Epithelial cell of esophagus (primary cell): ENCODE results near the gene LRRIQ1.
A peak's percentile ranks its signal among the peaks of the same experiment; 100 is the strongest.

ENCODE experiments used
- DNase-seq: peaks from one replicate; pipeline ENCODE4 v3.0.0; 2010; ENCODE audit warnings: low read depth
- H3K4me3 ChIP-seq: 2 replicates; pipeline ENCODE4 v1.5.1; 2011; ENCODE audit warnings: mild to moderate bottlenecking, low read length, control low read depth
- TF ChIP-seq, protein P1 (sequence below): IDR thresholded peaks from 2 replicates; pipeline ENCODE4 v1.5.1; 2011; ENCODE audit warnings: low read depth, mild to moderate bottlenecking, low read length, control low read depth, inconsistent platforms; ENCODE audit not compliant: insufficient read depth; ENCODE audit errors: missing control alignments

Gene LRRIQ1

DNA sequence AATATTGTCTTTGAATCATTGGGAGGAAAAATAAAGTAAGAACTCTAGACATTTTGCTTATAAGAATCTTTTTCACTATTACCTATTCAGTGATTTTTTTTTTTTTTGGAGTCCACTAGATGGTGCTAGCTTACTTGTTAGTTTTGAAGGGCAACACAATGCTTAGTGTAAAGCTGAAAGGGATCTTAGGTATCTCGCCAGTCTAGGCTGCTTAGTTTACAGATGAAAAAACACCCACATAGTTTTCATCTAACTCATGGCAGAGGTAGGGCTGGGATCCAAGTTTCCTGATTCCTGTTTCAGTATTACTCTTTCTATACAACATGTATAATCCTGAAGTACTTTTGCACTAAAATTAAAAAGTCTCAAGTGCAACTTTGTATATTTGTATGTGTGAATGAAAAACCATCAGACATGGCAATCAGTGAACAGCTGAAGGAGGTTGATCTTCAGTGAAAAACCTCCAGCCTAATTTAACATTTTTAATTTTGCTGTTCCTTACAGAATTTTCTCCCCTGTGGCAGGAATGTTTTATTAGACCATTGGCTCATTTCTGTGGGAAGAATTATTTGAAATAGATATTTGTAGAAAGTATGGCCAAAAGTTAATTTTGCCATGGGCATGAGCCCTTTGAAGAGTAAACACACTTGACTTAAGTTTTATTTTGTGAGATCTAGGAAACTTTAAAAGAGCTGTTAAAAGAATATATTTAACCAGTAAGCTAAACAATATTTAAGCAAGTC lies 40.7 kb downstream of the LRRIQ1 start:
- TF ChIP-seq, protein P1, sequence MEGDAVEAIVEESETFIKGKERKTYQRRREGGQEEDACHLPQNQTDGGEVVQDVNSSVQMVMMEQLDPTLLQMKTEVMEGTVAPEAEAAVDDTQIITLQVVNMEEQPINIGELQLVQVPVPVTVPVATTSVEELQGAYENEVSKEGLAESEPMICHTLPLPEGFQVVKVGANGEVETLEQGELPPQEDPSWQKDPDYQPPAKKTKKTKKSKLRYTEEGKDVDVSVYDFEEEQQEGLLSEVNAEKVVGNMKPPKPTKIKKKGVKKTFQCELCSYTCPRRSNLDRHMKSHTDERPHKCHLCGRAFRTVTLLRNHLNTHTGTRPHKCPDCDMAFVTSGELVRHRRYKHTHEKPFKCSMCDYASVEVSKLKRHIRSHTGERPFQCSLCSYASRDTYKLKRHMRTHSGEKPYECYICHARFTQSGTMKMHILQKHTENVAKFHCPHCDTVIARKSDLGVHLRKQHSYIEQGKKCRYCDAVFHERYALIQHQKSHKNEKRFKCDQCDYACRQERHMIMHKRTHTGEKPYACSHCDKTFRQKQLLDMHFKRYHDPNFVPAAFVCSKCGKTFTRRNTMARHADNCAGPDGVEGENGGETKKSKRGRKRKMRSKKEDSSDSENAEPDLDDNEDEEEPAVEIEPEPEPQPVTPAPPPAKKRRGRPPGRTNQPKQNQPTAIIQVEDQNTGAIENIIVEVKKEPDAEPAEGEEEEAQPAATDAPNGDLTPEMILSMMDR: peak; percentile 63
- peak; percentile 94 for DNase-seq
- H3K4me3 ChIP-seq: no peak overlapping the region

DNA sequence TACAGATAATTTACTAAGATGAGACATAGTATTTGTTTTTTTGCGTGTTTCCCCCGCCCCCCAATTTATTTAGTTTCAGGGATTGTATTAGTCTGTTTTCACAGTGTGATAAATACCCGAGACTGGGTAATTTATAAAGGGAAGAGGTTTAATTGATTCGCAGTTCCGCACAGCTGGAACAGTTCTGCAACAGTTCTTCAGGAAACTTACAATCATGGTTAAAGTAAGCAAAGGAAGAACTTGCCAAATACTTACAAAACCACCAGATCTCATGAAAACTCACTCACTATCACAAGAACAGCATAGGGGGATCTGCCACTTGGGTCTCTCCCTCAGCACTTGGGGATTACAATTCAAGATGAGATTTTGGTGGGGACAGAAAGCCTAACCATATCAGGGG lies 48.9 kb downstream of the LRRIQ1 start:
- H3K4me3 ChIP-seq: no peak overlapping the region
- DNase-seq: no peak
- TF ChIP-seq, protein P1: no peak

DNA sequence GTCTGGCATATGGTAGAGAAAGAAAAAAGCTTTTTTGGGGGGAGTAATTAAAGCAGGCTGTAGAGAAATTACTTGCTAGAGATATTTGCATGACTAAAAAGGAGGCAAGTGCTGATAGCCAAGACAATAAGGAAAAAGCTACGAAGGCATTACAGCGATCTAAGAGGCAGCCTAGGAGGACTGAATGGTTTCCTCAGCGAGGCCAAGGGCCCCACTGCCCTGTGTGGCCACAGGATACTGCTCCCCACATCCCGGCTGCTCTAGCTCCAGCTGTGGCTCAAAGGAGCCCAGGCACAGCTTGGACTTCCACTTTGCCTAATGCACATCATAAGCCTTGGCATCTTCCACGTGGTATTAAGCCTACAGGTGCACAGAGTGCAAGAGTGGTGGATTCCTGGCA lies 53.6 kb downstream of the LRRIQ1 start:
- TF ChIP-seq, protein P1: no peak
- DNase-seq: no peak
- no peak overlapping the region for H3K4me3 ChIP-seq

DNA sequence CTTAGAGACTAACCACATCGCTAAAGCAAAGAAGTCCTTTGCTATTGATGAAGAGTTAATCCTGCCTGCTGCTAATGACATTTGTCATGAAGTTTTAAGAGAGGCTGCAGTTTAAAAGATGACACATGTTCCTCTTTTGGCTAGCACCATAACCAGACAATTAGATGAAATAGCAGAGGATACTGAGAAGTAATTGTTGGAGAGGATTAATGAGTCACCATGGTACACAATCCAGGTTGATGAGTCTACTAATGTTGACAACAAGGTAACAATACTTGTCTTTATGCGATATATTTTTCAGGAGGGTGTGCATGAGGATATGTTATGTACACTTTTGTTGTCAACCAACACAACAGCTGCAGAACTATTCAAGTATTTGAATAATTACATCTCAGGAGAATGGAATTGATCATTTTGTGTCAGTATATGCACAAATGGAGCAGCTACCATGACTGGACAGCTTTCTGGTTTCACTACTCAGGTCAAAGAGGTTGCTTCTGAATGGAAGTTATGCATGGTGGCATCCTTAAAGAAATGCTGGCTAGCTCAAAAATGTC lies 56.7 kb downstream of the LRRIQ1 start:
- TF ChIP-seq, protein P1: no peak
- DNase-seq: peak; percentile 77
- H3K4me3 ChIP-seq: no peak overlapping the region

DNA sequence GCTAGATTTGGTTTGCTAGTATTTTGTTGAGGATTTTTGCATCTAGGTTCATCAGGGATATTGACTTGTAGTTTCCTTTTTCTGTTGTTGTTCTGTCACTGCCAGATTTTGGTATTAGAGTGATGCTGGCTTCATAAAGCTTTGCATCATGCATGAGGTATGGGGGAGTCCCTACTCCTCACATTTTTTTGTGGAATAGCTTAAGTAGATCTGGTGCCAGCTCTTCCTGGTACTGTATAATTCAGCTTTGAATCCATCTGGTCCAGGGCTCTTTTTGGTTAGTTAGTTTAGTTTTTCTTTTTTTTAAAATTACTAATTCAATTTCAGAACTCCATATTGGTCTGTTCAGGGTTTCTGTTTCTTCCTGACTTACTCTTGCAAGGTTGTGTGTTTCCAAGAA lies 59.4 kb downstream of the LRRIQ1 start:
- no peak for DNase-seq
- TF ChIP-seq, protein P1: no peak
- no peak overlapping the region for H3K4me3 ChIP-seq

DNA sequence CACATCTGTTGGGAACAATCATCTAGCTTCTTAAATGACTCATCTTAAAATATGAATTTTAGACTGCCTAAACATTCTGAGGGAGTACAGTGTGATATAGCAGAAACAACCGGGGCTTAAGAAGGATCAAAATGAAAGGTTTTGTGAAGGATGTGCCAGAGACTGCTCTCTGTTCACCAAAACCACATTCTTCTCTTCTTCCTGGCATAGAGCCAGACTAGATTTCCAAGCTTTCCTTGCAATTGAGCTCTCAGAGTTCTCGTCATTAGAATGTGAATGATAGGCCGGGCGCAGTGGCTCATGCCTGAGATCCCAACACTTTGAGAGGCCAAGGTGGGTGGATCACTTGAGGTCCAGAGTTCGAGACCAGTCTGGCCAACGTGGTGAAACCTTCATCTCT lies 94.5 kb downstream of the LRRIQ1 start:
- TF ChIP-seq, protein P1: no peak
- H3K4me3 ChIP-seq: no peak overlapping the region
- no peak for DNase-seq

DNA sequence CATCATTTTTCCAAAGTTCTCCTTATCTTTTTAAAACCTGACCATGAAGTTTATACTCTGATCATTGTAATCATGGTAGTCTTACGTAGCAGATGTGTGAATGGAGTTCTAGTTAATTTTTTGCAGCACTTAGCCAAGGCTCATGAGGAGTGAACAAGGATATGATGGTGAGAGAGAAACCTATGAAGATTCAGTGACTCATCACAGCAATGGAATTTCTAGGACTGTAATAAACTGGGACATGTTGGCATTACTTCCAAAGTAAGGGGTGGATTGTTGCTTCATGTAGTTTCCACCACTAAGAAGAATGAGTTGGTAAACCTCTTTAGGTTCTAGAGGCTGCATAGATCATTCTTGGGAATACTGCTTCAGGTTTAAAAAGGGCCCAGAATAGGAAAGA lies 102.7 kb downstream of the LRRIQ1 start:
- no peak overlapping the region for H3K4me3 ChIP-seq
- TF ChIP-seq, protein P1: no peak
- DNase-seq: peak; percentile 13
